GM19023 (cell line): ENCODE data around the gene OR4L1.
"Not testable (repeated sequence)": the region's sequence is repeated elsewhere in the genome, so short reads cannot be mapped to it uniquely, and the experiment has no call there.

Experiments
- ATAC-seq: cut with Tn5 transposase; IDR thresholded peaks from one replicate; pipeline ENCODE4 v1.9.1; 2021; ENCODE audit warnings: mild to moderate bottlenecking, moderate library complexity; ENCODE audit not compliant: unreplicated experiment

OR4L1 gene

GRCh38 chr14:20059745-20060144 is at the start of gene OR4L1:
OR4L1 (plus strand) TSS chr14:20060045; CDS start chr14:20060045, 0 bp downstream.
- ATAC-seq, result no peak

- ATAC-seq, result no peak
These were observed 40.5 kb upstream of the OR4L1 start, which contains the start of gene OR4K14 for GRCh38 chr14:20019257-20019865. OR4K14 (minus strand) TSS chr14:20019307; CDS start chr14:20015193, 4,114 bp downstream.

GRCh38 chr14:20031058-20031457 is 28.8 kb upstream of the OR4L1 start:
- no peak for ATAC-seq

- ATAC-seq, result no peak
These were observed 24.4 kb upstream of the OR4L1 start for GRCh38 chr14:20035449-20035848.

GRCh38 chr14:20035938-20036337 is 23.9 kb upstream of the OR4L1 start, which contains the start of gene OR4K13:
OR4K13 (minus strand) TSS chr14:20036038; CDS start chr14:20034758, 1,280 bp downstream.
- no peak for ATAC-seq

GRCh38 chr14:20044243-20044642 is 15.6 kb upstream of the OR4L1 start:
- ATAC-seq, result no peak

- ATAC-seq, result no peak
These were observed 11.6 kb upstream of the OR4L1 start for GRCh38 chr14:20048202-20048601.

- ATAC-seq, result no peak
These were observed 32.2 kb downstream of the OR4L1 start for GRCh38 chr14:20092050-20092449.

- no peak for ATAC-seq
These were observed 33.6 kb downstream of the OR4L1 start for GRCh38 chr14:20093442-20093841.

GRCh38 chr14:20098926-20099770 is 39.3 kb downstream of the OR4L1 start:
- ATAC-seq, result not testable (repeated sequence)

GRCh38 chr14:20110438-20110837 is 50.6 kb downstream of the OR4L1 start, which contains the start of gene OR4K17:
OR4K17 (plus strand) TSS chr14:20110739; CDS start chr14:20117500, 6,761 bp downstream.
- ATAC-seq, result no peak
